Measurements from ENCODE around the gene PTPRG. TPM values are rescaled to one million over a fixed set of nuclear protein-coding genes. Genes with fewer than 3 reads are reported as not detected.
A peak's percentile ranks its signal among the peaks of the same experiment; 100 is the strongest.

PTPRG gene
- total and polyA plus RNA-seq, 2 donors (not counting 3 experiments of a cell fraction or from before 2014, with no cell fraction given) = 8.9 to 39.1 TPM

DNA sequence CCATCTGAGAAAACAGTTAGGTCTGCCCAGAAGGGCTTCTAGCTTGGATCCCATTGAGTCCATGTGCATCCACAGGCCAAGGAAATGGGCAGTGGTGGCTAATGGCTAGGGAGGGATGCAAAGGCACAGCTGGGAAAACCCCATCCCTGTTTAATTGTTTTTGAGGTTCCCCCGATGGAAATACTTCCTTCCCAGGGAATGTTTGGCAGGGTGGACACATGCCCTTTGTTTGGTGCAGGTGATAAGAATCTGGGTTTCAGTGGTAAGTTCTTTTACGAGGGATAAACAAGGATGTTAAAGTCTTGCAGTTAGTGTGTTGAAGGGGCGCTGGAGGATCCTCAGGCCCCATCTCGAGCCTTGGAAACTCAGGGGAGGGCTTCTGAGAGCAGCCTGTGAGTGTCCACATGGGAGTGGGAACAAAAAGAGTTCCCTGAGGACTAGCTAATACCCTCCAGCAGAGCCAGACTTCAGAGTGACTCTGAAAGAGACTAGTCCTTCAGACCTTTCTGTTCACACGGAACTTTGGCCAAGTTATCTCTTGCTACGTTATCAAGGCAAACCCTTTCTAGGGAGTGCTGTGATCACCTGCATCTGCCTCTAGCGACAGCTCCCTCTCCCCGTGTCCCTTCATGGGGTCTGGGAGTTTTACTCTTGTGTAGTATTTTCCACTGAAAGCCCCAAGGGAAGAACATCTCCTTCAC lies 17.4 kb downstream of the PTPRG start:
- H3K36me3 ChIP-seq (ENCODE audit: control insufficient read depth in 2 of 2, extremely low read depth in 1 of 2, insufficient read depth in 2 of 2, low read length in 2 of 2) = no peaks in the 10 kb centered on the region
- CTCF ChIA-PET = interaction anchor here (1.2 to 3.8 kb wide), 3 partner anchors 14 to 610 kb away, joined by 4 to 20 read pairs (median 5); no protein-coding TSS in a partner anchor
- no peak overlapping the region for H2AFZ ChIP-seq (ENCODE audit: low read depth, low read length)
- H3K9me3 ChIP-seq (replicated peaks; ENCODE audit: control insufficient read depth, insufficient read depth, low read length) = no peaks in the 10 kb centered on the region
- intact Hi-C loops (cut with micrococcal nuclease) (no loop called here), dilution Hi-C loops (cut with MboI; ENCODE audit: extremely low pct_ligation_motif_present, low sequenced_read_pairs) (no loop called here)
- no peak overlapping the region for H3K9ac ChIP-seq (replicated peaks; ENCODE audit: extremely low read depth, insufficient read depth, low read length)
- H4K20me1 ChIP-seq (replicated peaks; ENCODE audit: control insufficient read depth, extremely low read depth, insufficient read depth, low read length) = no peaks in the 10 kb centered on the region
- H3K4me2 ChIP-seq (ENCODE audit: insufficient read depth, low read length) = no peak overlapping the region
- TF ChIP-seq POLR2A (IDR thresholded peaks at IDR 0.05; ENCODE audit: low read depth, low read length) (no peak), JUN (IDR thresholded peaks at IDR 0.05; ENCODE audit: borderline replicate concordance, insufficient read depth, insufficient read length, low read depth) (no peak), POLR2AphosphoS5 (IDR thresholded peaks at IDR 0.05; ENCODE audit: insufficient read depth, low read depth, low read length) (no peak), EZH2 (IDR thresholded peaks at IDR 0.05; ENCODE audit: borderline replicate concordance, low read depth, low read length, severe bottlenecking) (no peak), MYC (IDR thresholded peaks at IDR 0.05; ENCODE audit: low read depth, low read length) (no peak), GATA2 (IDR thresholded peaks at IDR 0.05; ENCODE audit: insufficient read depth, insufficient read length, low read depth, low read length) (no peak), FOS (IDR thresholded peaks at IDR 0.05; ENCODE audit: borderline replicate concordance, insufficient read depth, low read length) (no peak)
- TF ChIP-seq, protein P1, sequence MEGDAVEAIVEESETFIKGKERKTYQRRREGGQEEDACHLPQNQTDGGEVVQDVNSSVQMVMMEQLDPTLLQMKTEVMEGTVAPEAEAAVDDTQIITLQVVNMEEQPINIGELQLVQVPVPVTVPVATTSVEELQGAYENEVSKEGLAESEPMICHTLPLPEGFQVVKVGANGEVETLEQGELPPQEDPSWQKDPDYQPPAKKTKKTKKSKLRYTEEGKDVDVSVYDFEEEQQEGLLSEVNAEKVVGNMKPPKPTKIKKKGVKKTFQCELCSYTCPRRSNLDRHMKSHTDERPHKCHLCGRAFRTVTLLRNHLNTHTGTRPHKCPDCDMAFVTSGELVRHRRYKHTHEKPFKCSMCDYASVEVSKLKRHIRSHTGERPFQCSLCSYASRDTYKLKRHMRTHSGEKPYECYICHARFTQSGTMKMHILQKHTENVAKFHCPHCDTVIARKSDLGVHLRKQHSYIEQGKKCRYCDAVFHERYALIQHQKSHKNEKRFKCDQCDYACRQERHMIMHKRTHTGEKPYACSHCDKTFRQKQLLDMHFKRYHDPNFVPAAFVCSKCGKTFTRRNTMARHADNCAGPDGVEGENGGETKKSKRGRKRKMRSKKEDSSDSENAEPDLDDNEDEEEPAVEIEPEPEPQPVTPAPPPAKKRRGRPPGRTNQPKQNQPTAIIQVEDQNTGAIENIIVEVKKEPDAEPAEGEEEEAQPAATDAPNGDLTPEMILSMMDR (IDR thresholded peaks at IDR 0.05; ENCODE audit: extremely low read depth in 1 of 2, insufficient read depth in 1 of 2, low read depth in 1 of 2, low read length in 2 of 2) = no peak
- TF ChIP-seq, protein P2, sequence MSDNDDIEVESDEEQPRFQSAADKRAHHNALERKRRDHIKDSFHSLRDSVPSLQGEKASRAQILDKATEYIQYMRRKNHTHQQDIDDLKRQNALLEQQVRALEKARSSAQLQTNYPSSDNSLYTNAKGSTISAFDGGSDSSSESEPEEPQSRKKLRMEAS (IDR thresholded peaks at IDR 0.05; ENCODE audit: insufficient read depth, insufficient read length) = no peak
- BruUV-seq (replicated peaks) = no TSS peak
- POLR2A ChIA-PET = interaction anchor here (0.8 kb wide), 1 partner anchor 14 kb away, joined by 3 read pairs; no protein-coding TSS in a partner anchor
- no peak overlapping the region for H3K4me3 ChIP-seq (replicated peaks in 1 of 3; ENCODE audit: insufficient read depth in 1 of 3, low read depth in 1 of 3, low read length in 3 of 3)
- H3K79me2 ChIP-seq (ENCODE audit: control insufficient read depth, insufficient read depth, low read length) = peaks cover 9% of the 10 kb centered on the region
- no peak overlapping the region for H3K27ac ChIP-seq (ENCODE audit: insufficient read depth, low read depth, low read length)
- DNase-seq (ENCODE audit: low read depth, low spot score) (peak; percentile 35), FAIRE-seq (peak; percentile 77)
- peaks cover 3% of the 10 kb centered on the region for H3K4me1 ChIP-seq (ENCODE audit: control insufficient read depth, extremely low read depth, insufficient read depth, low read length)
- H3K27me3 ChIP-seq (ENCODE audit: control insufficient read depth in 2 of 2, insufficient read depth in 2 of 2, low read length in 2 of 2) = no peaks in the 10 kb centered on the region
- H3K9me1 ChIP-seq (replicated peaks; ENCODE audit: control insufficient read depth, extremely low read depth, insufficient read depth, low read length) = no peaks in the 10 kb centered on the region
